Smooth muscle cell of the brain vasculature (primary cell): Measurements from ENCODE around the gene ARAP1.
A peak's percentile ranks its signal among the peaks of the same experiment; 100 is the strongest.

Experiments used
- DNase-seq: peaks from one replicate; pipeline ENCODE4 v3.0.0-alpha.2; 2012; ENCODE audit warnings: low read depth, low spot score

The ARAP1 gene

GRCh38 chr11:72724851-72725723 lies 27.1 kb downstream of the ARAP1 start:
- DNase-seq = peak; percentile 61

- DNase-seq = no peak
These were observed 28.1 kb downstream of the ARAP1 start for GRCh38 chr11:72724021-72724551.

- no peak for DNase-seq
These were observed 28.7 kb downstream of the ARAP1 start for GRCh38 chr11:72723508-72723907.

GRCh38 chr11:72722050-72722748 lies 30.0 kb downstream of the ARAP1 start:
- peak; percentile 71 for DNase-seq

GRCh38 chr11:72721689-72722049 lies 30.5 kb downstream of the ARAP1 start:
- no peak for DNase-seq

- no peak for DNase-seq
These were observed 30.9 kb downstream of the ARAP1 start for GRCh38 chr11:72721276-72721675.

- no peak for DNase-seq
These were observed 31.4 kb downstream of the ARAP1 start for GRCh38 chr11:72720784-72721183.

GRCh38 chr11:72720047-72720446 lies 32.2 kb downstream of the ARAP1 start:
- no peak for DNase-seq

GRCh38 chr11:72719551-72719950 lies 32.7 kb downstream of the ARAP1 start:
- DNase-seq = no peak

GRCh38 chr11:72719144-72719543 lies 33.1 kb downstream of the ARAP1 start:
- no peak for DNase-seq

- DNase-seq = no peak
These were observed 34.1 kb downstream of the ARAP1 start for GRCh38 chr11:72718101-72718501.

GRCh38 chr11:72716788-72717435 lies 35.3 kb downstream of the ARAP1 start:
- no peak for DNase-seq

GRCh38 chr11:72716290-72716689 lies 35.9 kb downstream of the ARAP1 start:
- DNase-seq = no peak

- DNase-seq = no peak
These were observed 39.4 kb downstream of the ARAP1 start for GRCh38 chr11:72712841-72713240.

- no peak for DNase-seq
These were observed 39.9 kb downstream of the ARAP1 start for GRCh38 chr11:72712168-72712751.

GRCh38 chr11:72711141-72711540 lies 41.1 kb downstream of the ARAP1 start:
- no peak for DNase-seq

- DNase-seq = no peak
These were observed 41.9 kb downstream of the ARAP1 start for GRCh38 chr11:72710278-72710677.

- DNase-seq = no peak
These were observed 42.5 kb downstream of the ARAP1 start for GRCh38 chr11:72709478-72710238.

- no peak for DNase-seq
These were observed 45.2 kb downstream of the ARAP1 start for GRCh38 chr11:72707032-72707431.

GRCh38 chr11:72706579-72706978 lies 45.6 kb downstream of the ARAP1 start:
- DNase-seq = no peak
